K562 (cell line): ENCODE data around the gene PGP. TPM values are rescaled to one million over a fixed set of nuclear protein-coding genes. Genes with fewer than 3 reads are reported as not detected.

Experiments used
- ATAC-seq: fragments of 200-7000 bp; cut with Tn5 transposase; 3 replicates; pipeline ENCODE4 v1.9.1; 2020; ENCODE audit warnings: moderate library complexity
- BruUV-seq: library from RNA; stranded (reverse); fragments of 400-500 nt; replicated peaks from 2 replicates; lab custom pipeline; 2021; lab: Mats Ljungman, UMichigan
- CTCF ChIA-PET: fragments of 300-600 bp; formaldehyde crosslinking; extraction: SDS; loops from one replicate; lab custom pipeline; 2021; ENCODE audit warnings: low intra/inter-chr PET ratio; lab: Yijun Ruan, JAX
- POLR2A ChIA-PET: fragments of 300-600, 350-650 bp; sonication (Branson Sonifier 250); formaldehyde crosslinking; extraction: SDS; loops from one replicate; lab custom pipeline; 2021; ENCODE audit warnings: antibody characterized with exemption, inconsistent platforms; lab: Yijun Ruan, JAX
- DNase-seq, 4 experiments: peaks; one replicate each; pipeline versions ENCODE4 v3.0.0 to v3.0.0-alpha.2; 2011 to 2018; ENCODE audit warnings: low spot score in 3 of 4, mixed read lengths in 3 of 4; ENCODE audit errors: extremely low read depth in 1 of 4
- FAIRE-seq: peaks from 2 replicates; lab custom pipeline; 2011; peaks lifted over from hg19 to GRCh38; lab: Jason Lieb, UNC
- H2AFZ ChIP-seq: 2 replicates; pipeline ENCODE4 v1.6.0; 2011; ENCODE audit warnings: low read depth, low read length, control low read depth, inconsistent platforms
- H3K27ac ChIP-seq: fragments of 200-600 bp; 3 replicates; pipeline ENCODE4 v1.8.0; 2011; ENCODE audit warnings: low read depth, mild to moderate bottlenecking, control low read depth, inconsistent platforms, low read length, moderate library complexity, mixed read lengths; ENCODE audit errors: extremely low read depth
- H3K27me3 ChIP-seq, 2 experiments: fragments of 300-600 bp in 1 of 2; 2 replicates in 1 of 2; 3 replicates in 1 of 2; pipeline versions ENCODE4 v1.6.0 to v1.8.0; 2011; ENCODE audit warnings: inconsistent platforms in 2 of 2, low read length in 2 of 2, mild to moderate bottlenecking in 1 of 2, mixed read lengths in 1 of 2, moderate library complexity in 1 of 2; ENCODE audit not compliant: control insufficient read depth in 2 of 2, insufficient read depth in 2 of 2
- H3K36me3 ChIP-seq: fragments of 300-600 bp; 3 replicates; pipeline ENCODE4 v1.8.0; 2011; ENCODE audit warnings: mild to moderate bottlenecking, low read length, inconsistent platforms; ENCODE audit not compliant: control insufficient read depth, insufficient read depth
- H3K4me1 ChIP-seq, 2 experiments: fragments of 200-600 bp in 1 of 2; replicated peaks in 1 of 2; 2 replicates in 1 of 2; 3 replicates in 1 of 2; pipeline versions ENCODE4 v1.5.1 to v1.8.0; 2011; ENCODE audit warnings: inconsistent platforms in 2 of 2, low read length in 2 of 2, mild to moderate bottlenecking in 1 of 2, mixed read lengths in 1 of 2, moderate library complexity in 1 of 2; ENCODE audit not compliant: control insufficient read depth in 2 of 2, insufficient read depth in 2 of 2
- H3K4me2 ChIP-seq: 2 replicates; pipeline ENCODE4 v1.6.1; 2011; ENCODE audit warnings: low read length, control low read depth, inconsistent platforms, mixed read lengths; ENCODE audit not compliant: insufficient read depth
- H3K4me3 ChIP-seq: fragments of 200-600 bp; sonication (generic), shearing (Covaris generic); 2 replicates; pipeline ENCODE4 v1.5.1; 2016; ENCODE audit warnings: control low read depth, inconsistent platforms
- H3K79me2 ChIP-seq: fragments of 200-600 bp; 3 replicates; pipeline ENCODE4 v1.8.0; 2011; ENCODE audit warnings: low read length, inconsistent platforms; ENCODE audit not compliant: control insufficient read depth, insufficient read depth
- H3K9ac ChIP-seq, 2 experiments: 2 replicates each; pipeline versions ENCODE4 v1.6.0 to v1.6.1; 2011; ENCODE audit warnings: low read depth in 2 of 2, low read length in 2 of 2, control low read depth in 1 of 2, inconsistent platforms in 1 of 2, mild to moderate bottlenecking in 1 of 2, mixed read lengths in 1 of 2; ENCODE audit not compliant: insufficient read depth in 1 of 2
- H3K9me1 ChIP-seq: one replicate; pipeline ENCODE4 v1.6.0; 2011; ENCODE audit warnings: inconsistent platforms, mild to moderate bottlenecking, low read length, moderate library complexity; ENCODE audit not compliant: control insufficient read depth, insufficient read depth
- H3K9me3 ChIP-seq: replicated peaks from 2 replicates; pipeline ENCODE4 v1.5.1; 2011; ENCODE audit warnings: low read depth, low read length, inconsistent platforms; ENCODE audit not compliant: control insufficient read depth, insufficient read depth
- H4K20me1 ChIP-seq: replicated peaks from 2 replicates; pipeline ENCODE4 v1.6.1; 2011; ENCODE audit warnings: low read length, inconsistent platforms, mixed read lengths; ENCODE audit not compliant: control insufficient read depth, insufficient read depth
- FOS ChIP-seq: IDR thresholded peaks from 3 replicates; pipeline ENCODE4 v1.6.1; 2011; ENCODE audit not compliant: insufficient read length; ENCODE audit errors: extremely low read depth
- HOMEZ ChIP-seq: fragments of 250-450 bp; sonication (Bioruptor Pico); IDR thresholded peaks from 2 replicates; pipeline ENCODE4 v1.4.0; 2020; ENCODE audit warnings: mild to moderate bottlenecking, moderate library complexity
- KAT7 ChIP-seq: sonication (generic); formaldehyde crosslinking; IDR thresholded peaks from 2 replicates; pipeline ENCODE4 v1.8.0; 2022; ENCODE audit warnings: missing genetic modification reagents, mild to moderate bottlenecking, borderline replicate concordance
- MBD1 ChIP-seq: fragments of 250-450 bp; sonication (Bioruptor Pico); IDR thresholded peaks from 2 replicates; pipeline ENCODE4 v1.8.0; 2022; ENCODE audit warnings: inconsistent platforms
- POLR3A ChIP-seq: IDR thresholded peaks from 2 replicates; pipeline ENCODE4 v1.6.1; 2011; ENCODE audit warnings: borderline replicate concordance, mild to moderate bottlenecking, moderate library complexity; ENCODE audit not compliant: insufficient read length, insufficient read depth; ENCODE audit errors: extremely low read depth
- PTRF ChIP-seq: fragments of 450-650 bp; IDR thresholded peaks from 2 replicates; pipeline ENCODE4 v1.6.1; 2016; ENCODE audit warnings: mild to moderate bottlenecking, missing genetic modification characterization, missing compliant biosample characterization
- SPI1 ChIP-seq: IDR thresholded peaks from 2 replicates; pipeline ENCODE4 v1.6.1; 2011; ENCODE audit warnings: low read depth, low read length, control low read depth, borderline replicate concordance
- SUPT5H ChIP-seq: fragments of 450-650 bp; IDR thresholded peaks from 2 replicates; pipeline ENCODE4 v1.6.1; 2016
- TCF15 ChIP-seq: fragments of 250-450 bp; sonication (Bioruptor Pico); IDR thresholded peaks from 2 replicates; pipeline ENCODE4 v1.8.0; 2022; ENCODE audit warnings: moderate library complexity, mild to moderate bottlenecking, inconsistent platforms
- ZNF184 ChIP-seq: sonication (generic); formaldehyde crosslinking; IDR thresholded peaks from 2 replicates; pipeline ENCODE4 v1.5.0; 2020; ENCODE audit warnings: missing genetic modification reagents
- ZNF212 ChIP-seq: fragments of 450-650 bp; formaldehyde crosslinking; IDR thresholded peaks from 2 replicates; pipeline ENCODE4 v1.4.0; 2020; ENCODE audit warnings: mild to moderate bottlenecking
- ZNF592 ChIP-seq: fragments of 450-650 bp; IDR thresholded peaks from 2 replicates; pipeline ENCODE4 v1.6.1; 2017; ENCODE audit warnings: antibody characterized with exemption, mild to moderate bottlenecking
- WGBS: fragments of 100-300 bp; shearing (Covaris generic); methylation state at CpG from one replicate; pipeline ENCODE4 v1.1.6; 2016; ENCODE audit warnings: low coverage, mixed read lengths; ENCODE audit not compliant: insufficient coverage; ENCODE audit errors: missing lambda C conversion rate; 5-methylcytosine and 5-hydroxymethylcytosine counted together
- in situ Hi-C: fragments of 300-500 bp; cut with MboI; formaldehyde crosslinking; loops from 4 replicates; pipeline ENCODE4 v1.15.0; 2018; ENCODE audit warnings: inconsistent platforms, mixed read lengths
- intact Hi-C: fragments of 100-400 bp; cut with micrococcal nuclease; formaldehyde crosslinking; loops from 2 replicates; pipeline ENCODE4 v1.14.2; 2022
- polyA plus RNA-seq, 8 experiments: library from polyadenylated mRNA; depleted of rRNA in 4 of 8; stranded (reverse) in 5 of 8; unstranded in 3 of 8; fragments of >200 nt; fragmentation: Nextera tagmentation in 2 of 8; fragmentation: Illumina TruSeq in 1 of 8; extraction: Ambion mirVana in 2 of 8; extraction: Trizol in 1 of 8; gene quantifications; 2 replicates each; pipeline versions ENCODE4 v1.2.1 to v1.2.3, GENCODE V29; 2011 to 2014; ENCODE audit warnings: inconsistent platforms in 1 of 8, missing spikeins in 1 of 8
- total RNA-seq, 7 experiments: library from RNA; depleted of rRNA in 6 of 7; stranded (reverse); fragments of >200 nt in 6 of 7; fragmentation: Illumina TruSeq in 2 of 7; extraction: Trizol in 2 of 7; gene quantifications; 2 replicates each; pipeline versions ENCODE4 v1.2.1 to v1.2.3, GENCODE V29; 2011 to 2021; ENCODE audit warnings: low replicate concordance in 1 of 7

Gene PGP
- total and polyA plus RNA-seq, 9 of the 15 experiments (the other 6 are each of a cell fraction or from before 2014, with no cell fraction given): 1.1 to 57.6 (median 19.6) TPM

- ChIA-PET CTCF (no interaction called here), POLR2A (interaction anchor here (0.6 to 1.7 kb wide), 8 partner anchors 9 to 200 kb away, joined by 3 to 8 read pairs (median 4); partner anchors contain the start of gene E4F1)
- Histone ChIP-seq H3K27me3 (no peaks in the 10 kb centered on the region), H3K4me3 (peak overlapping the region; percentile 85), H4K20me1 (peaks cover 21% of the 10 kb centered on the region), H3K36me3 (peaks cover 50% of the 10 kb centered on the region; the same call in 2 of the 3 replicates), H3K79me2 (peaks cover 55% of the 10 kb centered on the region), H3K9ac (peak overlapping the region; percentile 87 to 99), H3K27ac (peak overlapping the region; percentile 42; the same call in 1 of the 3 replicates), H3K4me2 (peak overlapping the region; percentile 87), H3K9me1 (no peaks in the 10 kb centered on the region), H3K4me1 (peaks cover 27 to 83% of the 10 kb centered on the region in 2 experiments), H3K9me3 (no peaks in the 10 kb centered on the region), H2AFZ (no peak overlapping the region)
- peak; percentile 86 for FAIRE-seq
- peak in 1 of 4 experiments; percentile 56 for DNase-seq
- in situ Hi-C loops (no loop called here), intact Hi-C loops (no loop called here)
- TSS peak; percentile 77 for BruUV-seq
- ATAC-seq: no peak
- 14% methylated on average over 19 of the region's 19 CpGs for WGBS
- TF ChIP-seq FOS (no peak), ZNF184 (CRISPR knock-in tag) (no peak), ZNF592 (peak; percentile 26; the same call in 1 of the 2 replicates), POLR3A (no peak), ZNF212 (no peak), TCF15 (no peak), PTRF (no peak), MBD1 (CRISPR knock-in tag) (no peak), SUPT5H (peak; percentile 18; the same call in 1 of the 2 replicates), KAT7 (CRISPR knock-in tag) (0 out of 2 replicates have a peak, but pooled peaks have one; percentile 61), SPI1 (peak; percentile 85), HOMEZ (CRISPR knock-in tag) (no peak)
These were observed 2.0 kb downstream of the PGP start for GRCh38 chr16:2212362-2213324.
